Mucosa of descending colon (tissue), 3 donors: ENCODE results near the gene JCAD. TPM values are rescaled to one million over a fixed set of nuclear protein-coding genes. Genes with fewer than 3 reads are reported as not detected.
"Not testable (repeated sequence)": the region's sequence is repeated elsewhere in the genome, so short reads cannot be mapped to it uniquely, and the experiment has no call there.

Source experiments
- ATAC-seq: fragments of 200-7000 bp; cut with Tn5 transposase; one replicate; pipeline ENCODE4 v1.9.1; 2020; ENCODE audit warnings: mild to moderate bottlenecking, moderate library complexity
- DNase-seq, 3 donors: peaks; one replicate each; pipeline ENCODE4 v3.0.0-alpha.2; 2020
- H3K36me3 ChIP-seq: fragments of 200-600 bp; one replicate; pipeline ENCODE4 v1.8.0; 2021; ENCODE audit warnings: low read depth, mild to moderate bottlenecking
- H3K4me1 ChIP-seq: fragments of 200-600 bp; one replicate; pipeline ENCODE4 v1.8.0; 2021; ENCODE audit warnings: low read depth, mild to moderate bottlenecking
- H3K4me3 ChIP-seq: fragments of 200-600 bp; one replicate; pipeline ENCODE4 v1.8.0; 2021; ENCODE audit warnings: mild to moderate bottlenecking
- H3K9me3 ChIP-seq: fragments of 200-600 bp; one replicate; pipeline ENCODE4 v1.8.0; 2021; ENCODE audit warnings: mild to moderate bottlenecking
- intact Hi-C, 2 donors: fragments of 100-400 bp; cut with DNase I in 1 of 2; cut with micrococcal nuclease in 1 of 2; formaldehyde crosslinking; loops; one replicate each; pipeline versions ENCODE4 v1.11.0 to v1.11.1; 2022; cut with DNase I, micrococcal nuclease
- long read RNA-seq, 2 donors: library from polyadenylated mRNA; unstranded; transcript quantifications; one replicate each; pipeline ENCODE4 v2.0.0, GENCODE V29; 2019 to 2021
- total RNA-seq, 3 donors: library from RNA; stranded (reverse); fragmentation: NEBNext Ultra II Directional in 2 of 3; extraction: Animal tissue kit (Norgen Biotek cat#: 25700) in 2 of 3; gene quantifications; one replicate each; pipeline versions ENCODE4 v1.2.1 to v1.2.4, GENCODE V29; 2021 to 2023
- TF ChIP-seq, protein P1 (sequence below): fragments of 200-600 bp; IDR thresholded peaks from one replicate; pipeline ENCODE4 v1.8.0; 2022; ENCODE audit warnings: antibody characterized with exemption, mild to moderate bottlenecking
- donor health status: DM: no; HTN: no; CAD: no; lungs with moderate emphysema.
- donor health status: DM: no; HTN: no; CAD: no.
- donor health status: DM: no; HTN: yes; CAD: no.

Gene JCAD, protein sequence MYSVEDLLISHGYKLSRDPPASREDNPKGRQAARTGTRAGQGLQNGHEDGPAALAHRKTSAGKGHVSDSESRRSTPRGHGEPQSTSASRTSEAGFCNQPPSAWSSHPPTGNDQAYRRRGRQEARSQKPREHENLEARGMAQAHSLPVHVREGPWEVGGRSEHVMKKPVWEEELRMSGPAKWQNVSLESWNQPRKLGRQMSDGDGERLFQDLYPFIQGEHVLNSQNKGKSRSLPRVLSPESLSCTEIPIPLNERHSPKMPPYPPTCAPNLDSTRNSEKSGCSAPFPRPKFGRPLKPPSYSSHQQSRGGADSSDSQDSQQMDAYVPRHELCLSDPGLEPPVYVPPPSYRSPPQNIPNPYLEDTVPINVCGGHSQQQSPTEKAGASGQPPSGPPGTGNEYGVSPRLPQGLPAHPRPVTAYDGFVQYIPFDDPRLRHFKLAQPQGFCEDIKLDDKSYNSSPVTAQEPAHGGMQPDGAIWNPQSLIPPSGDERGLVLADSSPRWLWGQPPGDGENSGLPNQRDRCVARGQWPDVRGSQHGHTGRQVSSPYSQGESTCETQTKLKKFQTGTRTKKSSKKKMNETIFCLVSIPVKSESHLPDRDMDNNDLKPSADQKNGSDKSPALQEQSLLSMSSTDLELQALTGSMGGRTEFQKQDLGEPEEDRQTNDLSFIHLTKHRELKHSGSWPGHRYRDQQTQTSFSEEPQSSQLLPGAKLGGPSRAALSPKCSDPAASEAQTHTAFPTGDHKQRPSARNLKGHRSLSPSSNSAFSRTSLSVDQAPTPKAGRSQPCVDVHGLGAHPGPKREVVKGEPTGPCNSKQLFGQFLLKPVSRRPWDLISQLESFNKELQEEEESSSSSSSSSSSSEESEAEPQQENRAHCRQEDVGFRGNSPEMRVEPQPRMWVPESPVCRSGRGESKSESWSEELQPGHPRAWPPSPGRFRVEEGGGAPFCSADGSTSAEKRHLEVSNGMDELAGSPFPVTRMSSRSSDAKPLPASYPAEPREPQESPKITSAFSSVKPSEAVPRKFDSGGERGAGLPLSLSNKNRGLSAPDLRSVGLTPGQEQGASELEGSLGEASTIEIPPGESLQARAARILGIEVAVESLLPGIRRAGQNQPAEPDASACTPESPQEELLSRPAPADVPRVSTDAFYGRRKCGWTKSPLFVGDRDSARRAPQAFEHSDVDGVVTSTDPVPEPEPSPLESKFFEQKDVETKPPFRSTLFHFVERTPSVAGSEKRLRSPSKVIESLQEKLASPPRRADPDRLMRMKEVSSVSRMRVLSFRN (N-terminal part only)
- total RNA-seq, result 100 to 1,000 TPM in 1 of 3 donors, 1 to 10 TPM in 2; 4.9 to 256 (median 9.0) TPM
- long read RNA-seq, donor 1, full-length matches to known transcripts, result 2 of 75 reads
- long read RNA-seq, donor 1, partial matches to known transcripts, result 42 of 75 reads
- long read RNA-seq, donor 1, other reads (novel, unspliced or antisense), result 31 of 75 reads
- long read RNA-seq, donor 2, partial matches to known transcripts, result 1 of 1 reads
- long read RNA-seq, donor 2, other reads (novel, unspliced or antisense), result 0 of 1 reads

DNA sequence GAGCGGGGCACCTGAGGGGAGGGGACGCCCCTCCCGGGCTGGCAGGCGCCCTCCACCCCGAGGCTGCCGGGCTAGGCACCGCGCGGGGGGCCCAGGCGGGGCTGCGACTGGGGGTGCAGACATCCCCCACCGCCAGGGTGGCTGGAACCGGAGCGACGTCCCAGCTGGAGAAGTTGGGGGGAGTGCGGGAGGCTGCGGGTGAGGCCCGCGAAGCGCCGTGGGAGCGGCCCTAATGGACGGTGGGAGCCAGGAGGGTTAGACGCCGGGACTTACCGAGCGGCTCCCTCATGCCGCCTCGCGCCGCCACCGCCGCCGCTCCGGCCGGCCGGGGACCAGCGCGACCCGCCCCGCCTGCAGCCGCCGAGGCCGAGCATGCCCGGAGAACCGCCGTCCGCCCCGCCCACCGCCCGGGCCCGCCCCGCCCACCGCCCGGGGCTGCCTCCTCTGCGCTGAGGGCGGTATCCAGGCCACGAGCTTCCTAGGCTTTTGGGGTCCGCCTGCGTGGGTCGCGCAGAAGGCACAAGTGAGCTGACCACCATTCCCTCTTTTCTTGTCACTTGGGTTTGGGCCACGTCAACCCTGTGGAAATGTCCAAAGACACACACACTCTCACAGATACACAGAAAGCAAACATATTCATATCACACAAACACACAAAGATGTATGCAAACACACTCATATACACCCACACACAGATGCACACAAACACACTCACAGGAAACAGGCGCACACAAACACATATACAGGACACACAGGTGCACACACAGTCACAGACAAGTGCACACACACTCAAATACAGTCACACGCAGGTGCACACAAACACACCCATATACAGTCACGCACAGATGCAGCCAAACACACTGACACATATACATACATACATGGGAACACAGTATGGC lies at the start of gene JCAD:
Gene JCAD (minus strand): TSS at position 378 of the 899 bp plus-strand sequence. CDS start 11,774 bp downstream, outside the sequence.
- no peaks in the 10 kb centered on the region for H3K9me3 ChIP-seq
- H3K4me3 ChIP-seq, result no peak within 1 kb of the TSS

DNA sequence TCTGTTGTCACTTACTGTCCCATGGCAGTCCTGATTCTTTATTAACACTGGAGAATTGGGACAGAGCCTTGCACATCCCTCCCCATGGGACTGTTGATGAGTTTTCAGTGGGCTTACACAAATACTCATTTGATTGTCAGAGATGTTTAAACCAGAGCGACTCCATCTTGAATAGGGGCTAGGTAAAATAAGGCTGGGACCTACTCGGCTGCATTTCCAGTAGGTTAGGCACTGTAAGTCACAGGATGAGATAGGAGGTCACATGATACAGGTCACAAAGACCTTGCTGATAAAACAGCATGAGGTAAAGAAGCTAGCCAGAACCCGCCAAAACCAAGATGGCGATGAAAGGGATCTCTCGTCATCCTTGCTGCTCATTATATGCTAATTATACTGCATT lies 47.6 kb upstream of the JCAD start:
- H3K4me1 ChIP-seq, result no peaks in the 10 kb centered on the region
- TF ChIP-seq, protein P1, sequence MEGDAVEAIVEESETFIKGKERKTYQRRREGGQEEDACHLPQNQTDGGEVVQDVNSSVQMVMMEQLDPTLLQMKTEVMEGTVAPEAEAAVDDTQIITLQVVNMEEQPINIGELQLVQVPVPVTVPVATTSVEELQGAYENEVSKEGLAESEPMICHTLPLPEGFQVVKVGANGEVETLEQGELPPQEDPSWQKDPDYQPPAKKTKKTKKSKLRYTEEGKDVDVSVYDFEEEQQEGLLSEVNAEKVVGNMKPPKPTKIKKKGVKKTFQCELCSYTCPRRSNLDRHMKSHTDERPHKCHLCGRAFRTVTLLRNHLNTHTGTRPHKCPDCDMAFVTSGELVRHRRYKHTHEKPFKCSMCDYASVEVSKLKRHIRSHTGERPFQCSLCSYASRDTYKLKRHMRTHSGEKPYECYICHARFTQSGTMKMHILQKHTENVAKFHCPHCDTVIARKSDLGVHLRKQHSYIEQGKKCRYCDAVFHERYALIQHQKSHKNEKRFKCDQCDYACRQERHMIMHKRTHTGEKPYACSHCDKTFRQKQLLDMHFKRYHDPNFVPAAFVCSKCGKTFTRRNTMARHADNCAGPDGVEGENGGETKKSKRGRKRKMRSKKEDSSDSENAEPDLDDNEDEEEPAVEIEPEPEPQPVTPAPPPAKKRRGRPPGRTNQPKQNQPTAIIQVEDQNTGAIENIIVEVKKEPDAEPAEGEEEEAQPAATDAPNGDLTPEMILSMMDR, result no peak
- DNase-seq (no peak), ATAC-seq (no peak)
- no peaks in the 10 kb centered on the region for H3K9me3 ChIP-seq
- intact Hi-C loops, result no loop called here
- no peaks in the 10 kb centered on the region for H3K36me3 ChIP-seq
- no peak overlapping the region for H3K4me3 ChIP-seq

More for the DNA sequence above, at the start of gene JCAD:
- DNase-seq (peak; percentile 61 to 80 (median 70)), ATAC-seq (peak; percentile 90)
- Histone ChIP-seq H3K36me3 (no peaks in the 10 kb centered on the region), H3K4me1 (peaks cover 3% of the 10 kb centered on the region)
- intact Hi-C loops, result no loop called here
- TF ChIP-seq, protein P1, result no peak

DNA sequence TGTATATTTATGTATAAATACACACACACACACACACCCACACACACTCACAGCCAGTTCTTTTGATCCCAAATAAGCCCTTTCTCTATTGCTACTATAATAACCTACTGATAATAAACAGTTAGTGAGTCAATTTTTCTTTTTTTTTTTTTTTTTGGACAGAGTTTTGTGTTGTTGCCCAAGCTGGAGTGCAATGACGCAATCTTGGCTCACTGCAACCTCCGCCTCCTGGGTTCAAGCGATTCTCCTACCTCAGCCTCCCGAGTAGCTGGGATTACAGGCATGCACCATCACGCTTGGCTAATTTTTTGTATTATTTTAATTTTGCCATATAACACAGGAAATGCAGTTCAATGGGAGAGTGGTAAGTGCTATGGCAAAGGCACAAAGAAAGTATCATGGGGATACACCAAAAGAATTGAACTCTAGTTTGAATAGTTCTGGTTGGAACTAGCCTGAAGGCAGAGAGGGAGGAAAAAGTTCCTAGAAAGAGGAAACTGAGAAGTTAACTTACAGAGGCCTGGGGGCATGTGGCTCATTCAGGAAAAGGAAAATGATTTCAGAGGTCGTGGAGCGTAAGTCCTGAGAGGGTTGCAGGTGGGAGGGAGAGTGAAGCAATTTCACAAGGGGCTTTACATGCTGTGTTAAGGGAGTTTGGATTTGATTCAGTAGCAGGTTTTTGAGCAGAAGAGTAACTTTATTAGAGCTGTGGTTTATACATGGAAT lies 44.4 kb upstream of the JCAD start:
- Histone ChIP-seq H3K36me3 (no peaks in the 10 kb centered on the region), H3K4me3 (no peak overlapping the region), H3K4me1 (no peaks in the 10 kb centered on the region), H3K9me3 (no peaks in the 10 kb centered on the region)
- DNase-seq (no peak), ATAC-seq (no peak)
- intact Hi-C loops, result no loop called here
- TF ChIP-seq, protein P1, result no peak

DNA sequence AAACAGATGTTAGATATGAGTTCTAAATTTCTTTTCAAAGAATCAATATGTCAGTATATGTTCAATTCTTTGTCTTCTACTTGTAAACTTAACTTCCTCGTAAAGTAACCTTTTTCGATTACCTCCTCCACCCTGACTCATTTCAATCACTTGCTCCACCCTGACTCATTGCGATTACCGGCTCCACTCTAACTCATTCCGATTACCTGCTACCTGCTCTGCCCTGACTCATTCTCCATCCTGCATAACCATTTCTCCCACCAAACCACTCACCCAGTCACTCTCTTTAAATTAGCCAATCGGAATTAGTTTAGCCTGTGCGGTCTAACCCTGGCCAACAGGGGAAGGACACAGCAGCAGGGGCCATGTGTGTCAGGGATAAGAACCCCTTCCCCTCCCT lies 40.3 kb upstream of the JCAD start:
- H3K36me3 ChIP-seq, H3K9me3 ChIP-seq, H3K4me3 ChIP-seq, ATAC-seq, H3K4me1 ChIP-seq, intact Hi-C loops, DNase-seq: not testable (repeated sequence)

DNA sequence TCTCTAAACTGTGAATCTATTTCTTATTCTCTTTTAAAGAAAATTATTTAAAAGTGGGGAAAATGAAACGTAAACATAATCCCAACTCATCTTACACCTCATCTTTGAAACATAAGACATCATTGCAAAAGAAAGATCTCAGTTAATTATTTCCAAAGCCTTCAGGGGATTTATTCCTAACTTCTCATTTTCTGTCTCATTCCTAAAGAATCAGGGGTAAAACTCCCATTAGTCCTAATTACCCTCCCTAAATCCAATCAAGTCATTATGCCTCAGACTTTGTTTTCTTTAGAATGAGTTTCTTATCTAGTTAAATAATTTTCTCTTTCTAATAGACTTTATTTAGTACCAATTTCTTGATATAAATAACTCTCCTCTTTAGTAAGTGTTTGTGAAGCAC lies 39.7 kb upstream of the JCAD start:
- ATAC-seq, result no peak

More for the DNA sequence above, 39.7 kb upstream of the JCAD start:
- TF ChIP-seq, protein P1, result no peak
- DNase-seq, result no peak
- H3K4me3 ChIP-seq, result no peak overlapping the region
- intact Hi-C loops, result no loop called here
- no peaks in the 10 kb centered on the region for H3K36me3 ChIP-seq
- no peaks in the 10 kb centered on the region for H3K4me1 ChIP-seq
- H3K9me3 ChIP-seq, result no peaks in the 10 kb centered on the region
